ENCODE measurements around the gene EIF4E1B. TPM values are rescaled to one million over a fixed set of nuclear protein-coding genes. Genes with fewer than 3 reads are reported as not detected.

Gene EIF4E1B
- total RNA-seq, 3 donors from 2014 or later: 1.6 TPM; not detected in 2

DNA sequence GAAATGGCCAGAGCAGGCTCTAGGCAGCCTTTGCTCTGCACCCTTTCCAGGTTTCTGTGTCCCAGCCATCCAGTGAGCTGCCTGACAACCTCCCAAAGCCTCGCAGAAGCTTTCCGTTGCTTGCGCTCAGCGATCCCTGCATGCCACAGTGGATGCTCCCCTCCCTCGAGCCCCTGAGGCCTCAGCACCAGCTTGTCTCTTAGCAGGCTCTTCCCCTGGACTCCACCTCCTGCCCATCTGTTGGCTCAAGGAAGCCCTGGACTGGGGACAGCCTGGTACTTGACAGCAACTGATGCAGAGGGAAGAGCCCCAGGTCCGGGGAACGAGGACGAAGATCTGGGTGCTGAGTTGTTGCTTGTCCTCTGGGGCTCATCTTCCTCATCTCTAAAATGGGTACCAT, 40.0 kb downstream of the EIF4E1B start:
- no peak for DNase-seq (ENCODE audit: low spot score in 2 of 2)
- intact Hi-C loops (cut with DNase I; ENCODE audit: low total_unique reads): no loop called here
- Histone ChIP-seq H3K4me1 (no peaks in the 10 kb centered on the region), H3K9me3 (no peaks in the 10 kb centered on the region), H3K27ac (no peak overlapping the region), H3K27me3 (peaks cover 0 to 31% of the 10 kb centered on the region in 2 donors), H3K36me3 (no peaks in the 10 kb centered on the region), H3K4me3 (no peak overlapping the region)
- TF ChIP-seq POLR2AphosphoS5 (IDR thresholded peaks at IDR 0.05) (no peak), POLR2A (IDR thresholded peaks at IDR 0.05) (no peak)
- TF ChIP-seq, protein P1, sequence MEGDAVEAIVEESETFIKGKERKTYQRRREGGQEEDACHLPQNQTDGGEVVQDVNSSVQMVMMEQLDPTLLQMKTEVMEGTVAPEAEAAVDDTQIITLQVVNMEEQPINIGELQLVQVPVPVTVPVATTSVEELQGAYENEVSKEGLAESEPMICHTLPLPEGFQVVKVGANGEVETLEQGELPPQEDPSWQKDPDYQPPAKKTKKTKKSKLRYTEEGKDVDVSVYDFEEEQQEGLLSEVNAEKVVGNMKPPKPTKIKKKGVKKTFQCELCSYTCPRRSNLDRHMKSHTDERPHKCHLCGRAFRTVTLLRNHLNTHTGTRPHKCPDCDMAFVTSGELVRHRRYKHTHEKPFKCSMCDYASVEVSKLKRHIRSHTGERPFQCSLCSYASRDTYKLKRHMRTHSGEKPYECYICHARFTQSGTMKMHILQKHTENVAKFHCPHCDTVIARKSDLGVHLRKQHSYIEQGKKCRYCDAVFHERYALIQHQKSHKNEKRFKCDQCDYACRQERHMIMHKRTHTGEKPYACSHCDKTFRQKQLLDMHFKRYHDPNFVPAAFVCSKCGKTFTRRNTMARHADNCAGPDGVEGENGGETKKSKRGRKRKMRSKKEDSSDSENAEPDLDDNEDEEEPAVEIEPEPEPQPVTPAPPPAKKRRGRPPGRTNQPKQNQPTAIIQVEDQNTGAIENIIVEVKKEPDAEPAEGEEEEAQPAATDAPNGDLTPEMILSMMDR (IDR thresholded peaks at IDR 0.05): no peak

DNA sequence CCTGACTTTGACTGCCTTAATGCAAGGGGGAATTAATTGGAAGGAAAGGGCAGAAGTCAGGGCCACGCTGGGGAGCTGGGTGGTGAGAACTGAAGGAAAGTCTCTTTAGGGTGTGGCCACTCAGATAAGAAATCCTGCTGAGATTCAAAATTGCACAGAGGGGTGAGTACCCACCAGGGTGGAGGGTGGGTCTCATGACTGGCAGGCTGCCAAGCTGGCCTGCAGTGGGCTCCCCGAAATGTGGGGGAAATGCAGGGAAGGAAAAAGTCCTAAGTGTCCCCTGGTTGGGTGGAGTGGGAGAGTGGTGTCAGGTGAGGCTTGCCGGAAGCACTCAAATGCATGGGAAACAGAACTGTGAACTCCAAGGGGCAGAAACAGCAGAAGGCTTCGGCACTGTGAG, 40.9 kb downstream of the EIF4E1B start:
- DNase-seq (ENCODE audit: low spot score in 2 of 2): no peak
- H3K36me3 ChIP-seq: no peaks in the 10 kb centered on the region
- TF ChIP-seq POLR2AphosphoS5 (IDR thresholded peaks at IDR 0.05) (no peak), POLR2A (IDR thresholded peaks at IDR 0.05) (no peak)
- TF ChIP-seq, protein P1 (IDR thresholded peaks at IDR 0.05): no peak
- H3K4me3 ChIP-seq: no peak overlapping the region
- peaks cover 0 to 31% of the 10 kb centered on the region in 2 donors for H3K27me3 ChIP-seq
- no peak overlapping the region for H3K27ac ChIP-seq
- H3K9me3 ChIP-seq: no peaks in the 10 kb centered on the region
- no peaks in the 10 kb centered on the region for H3K4me1 ChIP-seq
- intact Hi-C loops (cut with DNase I; ENCODE audit: low total_unique reads): no loop called here

DNA sequence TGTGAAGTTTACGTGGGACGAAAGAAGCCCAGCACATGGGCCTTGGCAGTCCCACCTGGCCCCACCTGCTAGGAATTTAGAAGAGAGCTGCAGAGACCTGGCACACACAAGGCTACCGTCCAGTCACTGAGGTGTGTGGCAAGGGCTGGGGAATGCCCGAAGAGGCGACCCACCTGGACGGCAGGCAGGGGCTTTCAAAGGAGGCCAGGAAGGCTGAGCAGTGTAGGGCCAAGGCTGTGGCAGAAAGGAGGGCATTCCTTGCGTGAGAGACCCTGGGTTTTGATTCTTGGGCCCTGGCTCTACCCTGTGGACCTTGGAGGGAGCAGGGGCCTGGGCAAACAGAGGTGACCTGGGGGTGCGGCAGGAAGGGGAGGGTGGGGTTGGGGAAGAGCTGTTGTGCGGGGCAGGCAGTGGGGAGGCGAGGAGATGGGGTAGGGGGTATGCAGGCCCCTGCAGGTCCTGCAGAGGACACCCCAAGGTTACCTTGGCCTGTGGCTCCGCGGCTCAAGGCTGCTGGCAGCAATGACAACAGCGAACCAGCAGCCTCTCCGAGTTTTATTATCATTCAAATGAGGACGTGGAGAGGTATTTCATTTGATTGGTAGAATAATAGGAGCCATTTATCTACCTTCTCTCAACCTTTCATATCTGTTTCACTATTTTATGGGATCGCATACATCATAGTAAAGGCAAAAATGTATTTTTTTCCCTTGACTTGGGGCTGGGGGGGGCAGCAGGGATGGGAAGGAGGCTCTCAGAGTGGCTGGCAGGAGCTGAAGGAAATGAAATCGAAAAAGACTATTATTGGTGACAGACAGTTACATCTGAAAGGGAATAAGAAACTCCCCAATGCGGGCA, 41.6 kb downstream of the EIF4E1B start:
- Histone ChIP-seq H3K4me1 (no peaks in the 10 kb centered on the region), H3K36me3 (no peaks in the 10 kb centered on the region), H3K27ac (no peak overlapping the region), H3K4me3 (no peak overlapping the region), H3K27me3 (peaks cover 0 to 31% of the 10 kb centered on the region in 2 donors), H3K9me3 (no peaks in the 10 kb centered on the region)
- intact Hi-C loops (cut with DNase I; ENCODE audit: low total_unique reads): no loop called here
- DNase-seq (ENCODE audit: low spot score in 2 of 2): no peak
- TF ChIP-seq, protein P1 (IDR thresholded peaks at IDR 0.05): no peak
- no peak for TF ChIP-seq POLR2AphosphoS5 (IDR thresholded peaks at IDR 0.05)
- no peak for TF ChIP-seq POLR2A (IDR thresholded peaks at IDR 0.05)

DNA sequence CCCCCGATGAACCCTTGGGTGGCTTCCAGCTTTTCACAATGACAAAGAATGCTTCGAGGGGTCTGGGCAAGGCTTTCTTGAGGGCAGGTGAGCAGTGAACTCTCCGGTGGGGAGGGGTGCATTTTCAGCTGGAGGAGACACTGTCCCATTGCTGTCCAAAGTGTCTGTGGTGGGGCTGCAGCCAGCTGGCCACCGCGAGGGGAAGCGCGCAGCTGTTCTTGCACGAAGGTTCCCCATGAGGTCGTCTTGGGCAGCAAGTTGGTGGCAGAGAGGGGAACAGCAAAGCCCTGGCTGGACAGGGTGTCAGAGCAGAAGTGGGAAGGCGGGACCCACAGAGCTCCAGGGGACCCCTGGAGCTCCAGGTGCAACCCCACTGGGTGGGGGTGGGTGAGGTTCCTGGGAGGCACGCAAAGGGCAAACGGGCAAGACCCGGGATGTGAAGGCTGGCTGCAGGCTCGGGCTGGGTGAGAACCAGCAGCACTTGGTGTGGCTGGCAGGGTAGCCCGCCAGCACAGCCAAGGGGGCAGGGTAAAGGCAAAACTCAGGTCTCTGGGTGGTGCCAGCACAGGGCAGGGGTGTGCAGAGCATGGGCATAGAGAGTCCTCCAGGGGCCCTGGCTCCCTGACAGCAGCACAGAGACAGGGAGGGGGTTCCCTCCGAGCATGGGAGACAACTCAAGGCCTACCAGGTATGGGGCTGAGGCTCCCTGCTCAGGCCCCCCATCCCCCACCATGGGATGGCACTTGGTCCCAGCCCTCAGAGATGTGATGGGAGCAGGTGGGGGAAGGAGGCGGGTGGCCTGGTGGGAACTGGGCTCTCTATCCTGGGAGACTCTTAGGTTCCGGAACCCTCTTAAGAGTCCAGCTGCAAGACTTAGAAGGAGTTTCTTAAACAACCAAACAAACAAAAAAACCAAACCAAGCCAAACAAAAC, 43.4 kb downstream of the EIF4E1B start:
- Histone ChIP-seq H3K9me3 (no peaks in the 10 kb centered on the region), H3K4me3 (no peak overlapping the region), H3K36me3 (no peaks in the 10 kb centered on the region), H3K4me1 (no peaks in the 10 kb centered on the region), H3K27ac (no peak overlapping the region), H3K27me3 (peaks cover 0 to 30% of the 10 kb centered on the region in 2 donors)
- no peak for DNase-seq (ENCODE audit: low spot score in 2 of 2)
- intact Hi-C loops (cut with DNase I; ENCODE audit: low total_unique reads): no loop called here
- TF ChIP-seq POLR2AphosphoS5 (IDR thresholded peaks at IDR 0.05): no peak
- TF ChIP-seq POLR2A (IDR thresholded peaks at IDR 0.05): no peak
- TF ChIP-seq, protein P1 (IDR thresholded peaks at IDR 0.05): no peak

Data from breast epithelium (tissue), 4 donors.